HepG2 (cell line): Measurements from ENCODE around the gene PODN. TPM values are rescaled to one million over a fixed set of nuclear protein-coding genes. Genes with fewer than 3 reads are reported as not detected.
A peak's percentile ranks its signal among the peaks of the same experiment; 100 is the strongest.

Experiments used
- ARID2 ChIP-seq: sonication (generic); formaldehyde crosslinking; IDR thresholded peaks from 2 replicates; pipeline ENCODE4 v1.8.1; 2022; ENCODE audit warnings: mild to moderate bottlenecking, missing genetic modification reagents, borderline replicate concordance
- BHLHE40 ChIP-seq: IDR thresholded peaks from 2 replicates; pipeline ENCODE4 v1.6.1; 2011; ENCODE audit warnings: low read length, improper control_type of control experiment
- CBFB ChIP-seq: sonication (generic); formaldehyde crosslinking; IDR thresholded peaks from 2 replicates; pipeline ENCODE4 v1.4.0; 2020; ENCODE audit warnings: missing genetic modification reagents
- HNRNPL ChIP-seq: fragments of 200-400 bp; formaldehyde crosslinking; IDR thresholded peaks from 2 replicates; pipeline ENCODE4 v1.6.1; 2017; ENCODE audit warnings: mild to moderate bottlenecking, low read depth, low read length
- KAT7 ChIP-seq: IDR thresholded peaks from 2 replicates; pipeline ENCODE4 v1.6.1; 2018; ENCODE audit warnings: borderline replicate concordance, missing compliant biosample characterization
- KLF11 ChIP-seq: IDR thresholded peaks from 2 replicates; pipeline ENCODE4 v1.6.1; 2016; ENCODE audit warnings: missing compliant biosample characterization
- MBNL3 ChIP-seq: fragments of 250-450 bp; sonication (Bioruptor Pico); conservative IDR thresholded peaks from 2 replicates; pipeline ENCODE4 v1.8.0; 2022; ENCODE audit warnings: mild to moderate bottlenecking, inconsistent platforms
- NFE2 ChIP-seq: sonication (generic); formaldehyde crosslinking; IDR thresholded peaks from 2 replicates; pipeline ENCODE4 v1.4.0; 2020; ENCODE audit warnings: missing genetic modification reagents
- POLR2AphosphoS5 ChIP-seq: IDR thresholded peaks from 2 replicates; pipeline ENCODE4 v1.6.1; 2012; ENCODE audit warnings: low read depth, low read length
- RFX3 ChIP-seq: IDR thresholded peaks from 2 replicates; pipeline ENCODE4 v1.6.1; 2016; ENCODE audit warnings: missing biosample characterization, missing genetic modification reagents
- SIX4 ChIP-seq: sonication (generic); formaldehyde crosslinking; IDR thresholded peaks from 2 replicates; pipeline ENCODE4 v1.4.0; 2020; ENCODE audit warnings: missing genetic modification reagents
- SP1 ChIP-seq, 2 experiments: fragments of 450-650 bp in 1 of 2; sonication (generic) in 1 of 2; formaldehyde crosslinking in 1 of 2; IDR thresholded peaks; 2 replicates each; pipeline versions ENCODE4 v1.4.0 to v1.6.1; 2016 to 2020; ENCODE audit warnings: missing genetic modification reagents in 1 of 2
- ZBTB1 ChIP-seq: sonication (generic); formaldehyde crosslinking; IDR thresholded peaks from 2 replicates; pipeline ENCODE4 v1.4.0; 2020; ENCODE audit warnings: missing genetic modification reagents, borderline replicate concordance
- ZEB1 ChIP-seq: IDR thresholded peaks from 2 replicates; pipeline ENCODE4 v1.6.1; 2012; ENCODE audit warnings: mild to moderate bottlenecking, low read depth, inconsistent platforms; ENCODE audit not compliant: insufficient replicate concordance
- ZFP37 ChIP-seq: sonication (generic); formaldehyde crosslinking; IDR thresholded peaks from 2 replicates; pipeline ENCODE4 v1.4.0; 2020; ENCODE audit warnings: missing genetic modification reagents, borderline replicate concordance
- ZNF33B ChIP-seq: sonication (generic); formaldehyde crosslinking; IDR thresholded peaks from 2 replicates; pipeline ENCODE4 v1.5.1; 2020; ENCODE audit warnings: mild to moderate bottlenecking, missing genetic modification reagents
- ZNF432 ChIP-seq: sonication (generic); formaldehyde crosslinking; IDR thresholded peaks from 2 replicates; pipeline ENCODE4 v1.5.0; 2020; ENCODE audit warnings: missing genetic modification reagents, mild to moderate bottlenecking, borderline replicate concordance
- ZNF530 ChIP-seq: sonication (generic); formaldehyde crosslinking; IDR thresholded peaks from 2 replicates; pipeline ENCODE4 v1.5.0; 2020; ENCODE audit warnings: low read depth, mild to moderate bottlenecking, missing genetic modification reagents
- ZNF546 ChIP-seq: sonication (generic); formaldehyde crosslinking; conservative IDR thresholded peaks from 2 replicates; pipeline ENCODE4 v1.8.1; 2023; ENCODE audit warnings: mild to moderate bottlenecking, missing genetic modification reagents
- ZNF780A ChIP-seq: sonication (generic); formaldehyde crosslinking; IDR thresholded peaks from 2 replicates; pipeline ENCODE4 v1.8.0; 2022; ENCODE audit warnings: mild to moderate bottlenecking, missing genetic modification reagents, moderate library complexity
- polyA plus RNA-seq, 8 experiments: library from polyadenylated mRNA; depleted of rRNA in 3 of 8; stranded (reverse) in 7 of 8; unstranded in 1 of 8; fragments of >200 nt; fragmentation: Illumina TruSeq in 4 of 8; extraction: Trizol in 4 of 8; gene quantifications; 2 replicates each; pipeline versions ENCODE4 v1.2.1 to v1.2.3, GENCODE V29; 2011 to 2016; ENCODE audit warnings: low read depth in 4 of 8, missing spikeins in 1 of 8, mixed read lengths in 1 of 8; ENCODE audit not compliant: insufficient read depth in 1 of 8
- total RNA-seq, 5 experiments: library from RNA; depleted of rRNA; stranded (reverse); fragments of >200 nt; fragmentation: Illumina TruSeq; extraction: Trizol; gene quantifications; 2 replicates each; pipeline ENCODE4 v1.2.3, GENCODE V29; 2016; ENCODE audit warnings: low read depth in 1 of 5
- TF ChIP-seq, protein P1 (sequence below): sonication (generic); formaldehyde crosslinking; IDR thresholded peaks from 2 replicates; pipeline ENCODE4 v1.4.0; 2020; ENCODE audit warnings: missing genetic modification reagents; ENCODE audit errors: not compliant biosample characterization
- TF ChIP-seq, protein P2 (sequence below): sonication (generic); formaldehyde crosslinking; conservative IDR thresholded peaks from 2 replicates; pipeline ENCODE4 v1.4.0; 2020; ENCODE audit warnings: mild to moderate bottlenecking, missing genetic modification reagents, moderate library complexity
- TF ChIP-seq, protein P3 (sequence below): sonication (generic); formaldehyde crosslinking; conservative IDR thresholded peaks from 2 replicates; pipeline ENCODE4 v1.4.0; 2020; ENCODE audit warnings: missing genetic modification reagents
- TF ChIP-seq, protein P4 (sequence below): sonication (generic); formaldehyde crosslinking; conservative IDR thresholded peaks from 2 replicates; pipeline ENCODE4 v1.5.0; 2020; ENCODE audit warnings: missing genetic modification reagents

The PODN gene
- total and polyA plus RNA-seq, 2 of the 13 experiments (the other 11 are each of a cell fraction or from before 2014, with no cell fraction given) = 0.13 TPM; not detected in 1

DNA sequence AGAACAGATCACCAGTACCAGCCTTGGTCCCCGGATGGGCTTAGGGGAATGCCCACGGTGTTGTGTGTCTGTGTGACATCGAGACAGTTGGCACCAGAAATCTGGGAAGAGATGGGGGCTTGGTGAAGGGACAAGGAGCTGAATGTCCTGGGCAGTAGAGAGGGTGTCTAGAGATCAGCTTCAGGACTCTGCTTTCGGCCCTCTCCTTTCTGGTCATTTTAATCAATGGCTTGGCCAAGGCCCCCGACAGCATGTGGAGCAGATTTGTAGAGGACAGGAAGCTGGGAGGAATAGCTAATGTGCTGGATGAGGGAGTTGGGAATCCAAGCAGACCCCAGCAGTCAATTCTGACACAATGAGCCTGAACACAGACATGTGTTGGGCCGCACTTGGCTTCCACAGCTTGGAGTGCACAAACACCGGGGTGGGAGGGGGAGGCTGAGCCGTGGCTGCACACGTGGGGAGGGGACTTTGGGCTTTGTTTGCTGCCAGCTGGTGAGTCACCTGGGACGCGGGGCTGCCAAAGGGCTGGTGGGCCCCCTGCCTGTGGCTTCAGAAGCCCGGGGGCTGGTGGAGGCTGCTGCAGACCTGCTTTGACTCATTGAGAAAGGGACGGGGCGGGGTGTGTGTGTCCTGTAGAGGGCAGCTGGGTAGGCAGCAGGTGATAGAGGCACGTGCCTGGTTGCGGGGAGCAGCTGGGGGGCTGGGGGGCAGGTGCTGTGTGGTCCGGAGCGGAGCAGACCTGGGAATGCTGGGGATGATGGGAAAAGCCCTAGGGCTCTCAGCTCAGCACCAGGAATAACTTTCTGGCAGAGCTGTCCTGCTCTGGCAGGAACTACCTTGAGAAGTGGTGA lies 59.5 kb downstream of the PODN start (continued):
- TF ChIP-seq, protein P1, sequence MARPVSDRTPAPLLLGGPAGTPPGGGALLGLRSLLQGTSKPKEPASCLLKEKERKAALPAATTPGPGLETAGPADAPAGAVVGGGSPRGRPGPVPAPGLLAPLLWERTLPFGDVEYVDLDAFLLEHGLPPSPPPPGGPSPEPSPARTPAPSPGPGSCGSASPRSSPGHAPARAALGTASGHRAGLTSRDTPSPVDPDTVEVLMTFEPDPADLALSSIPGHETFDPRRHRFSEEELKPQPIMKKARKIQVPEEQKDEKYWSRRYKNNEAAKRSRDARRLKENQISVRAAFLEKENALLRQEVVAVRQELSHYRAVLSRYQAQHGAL (CRISPR knock-in tag) = no peak
- TF ChIP-seq RFX3 (CRISPR knock-in tag) = no peak
- TF ChIP-seq POLR2AphosphoS5 = peak; percentile 52
- TF ChIP-seq KAT7 (CRISPR knock-in tag) = no peak
- no peak for TF ChIP-seq ZNF530 (CRISPR knock-in tag)
- peak; percentile 86 for TF ChIP-seq HNRNPL
- no peak for TF ChIP-seq ZFP37 (CRISPR knock-in tag)
- no peak for TF ChIP-seq ZBTB1 (CRISPR knock-in tag)
- no peak for TF ChIP-seq SIX4 (CRISPR knock-in tag)
- TF ChIP-seq SP1 (IDR thresholded peaks at IDR 0.05) = no peak
- TF ChIP-seq SP1 (CRISPR knock-in tag; IDR thresholded peaks at IDR 0.05) = no peak
- TF ChIP-seq ZNF546 = 0 out of 2 replicates have a peak, but pooled peaks have one; percentile 14
- TF ChIP-seq, protein P2, sequence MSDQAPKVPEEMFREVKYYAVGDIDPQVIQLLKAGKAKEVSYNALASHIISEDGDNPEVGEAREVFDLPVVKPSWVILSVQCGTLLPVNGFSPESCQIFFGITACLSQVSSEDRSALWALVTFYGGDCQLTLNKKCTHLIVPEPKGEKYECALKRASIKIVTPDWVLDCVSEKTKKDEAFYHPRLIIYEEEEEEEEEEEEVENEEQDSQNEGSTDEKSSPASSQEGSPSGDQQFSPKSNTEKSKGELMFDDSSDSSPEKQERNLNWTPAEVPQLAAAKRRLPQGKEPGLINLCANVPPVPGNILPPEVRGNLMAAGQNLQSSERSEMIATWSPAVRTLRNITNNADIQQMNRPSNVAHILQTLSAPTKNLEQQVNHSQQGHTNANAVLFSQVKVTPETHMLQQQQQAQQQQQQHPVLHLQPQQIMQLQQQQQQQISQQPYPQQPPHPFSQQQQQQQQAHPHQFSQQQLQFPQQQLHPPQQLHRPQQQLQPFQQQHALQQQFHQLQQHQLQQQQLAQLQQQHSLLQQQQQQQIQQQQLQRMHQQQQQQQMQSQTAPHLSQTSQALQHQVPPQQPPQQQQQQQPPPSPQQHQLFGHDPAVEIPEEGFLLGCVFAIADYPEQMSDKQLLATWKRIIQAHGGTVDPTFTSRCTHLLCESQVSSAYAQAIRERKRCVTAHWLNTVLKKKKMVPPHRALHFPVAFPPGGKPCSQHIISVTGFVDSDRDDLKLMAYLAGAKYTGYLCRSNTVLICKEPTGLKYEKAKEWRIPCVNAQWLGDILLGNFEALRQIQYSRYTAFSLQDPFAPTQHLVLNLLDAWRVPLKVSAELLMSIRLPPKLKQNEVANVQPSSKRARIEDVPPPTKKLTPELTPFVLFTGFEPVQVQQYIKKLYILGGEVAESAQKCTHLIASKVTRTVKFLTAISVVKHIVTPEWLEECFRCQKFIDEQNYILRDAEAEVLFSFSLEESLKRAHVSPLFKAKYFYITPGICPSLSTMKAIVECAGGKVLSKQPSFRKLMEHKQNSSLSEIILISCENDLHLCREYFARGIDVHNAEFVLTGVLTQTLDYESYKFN (CRISPR knock-in tag) = peak; percentile 98
- TF ChIP-seq, protein P3, sequence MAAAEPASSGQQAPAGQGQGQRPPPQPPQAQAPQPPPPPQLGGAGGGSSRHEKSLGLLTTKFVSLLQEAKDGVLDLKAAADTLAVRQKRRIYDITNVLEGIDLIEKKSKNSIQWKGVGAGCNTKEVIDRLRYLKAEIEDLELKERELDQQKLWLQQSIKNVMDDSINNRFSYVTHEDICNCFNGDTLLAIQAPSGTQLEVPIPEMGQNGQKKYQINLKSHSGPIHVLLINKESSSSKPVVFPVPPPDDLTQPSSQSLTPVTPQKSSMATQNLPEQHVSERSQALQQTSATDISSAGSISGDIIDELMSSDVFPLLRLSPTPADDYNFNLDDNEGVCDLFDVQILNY (CRISPR knock-in tag) = no peak
- no peak for TF ChIP-seq ZNF432
- 0 out of 2 replicates have a peak, but pooled peaks have one; percentile 22 for TF ChIP-seq ZNF33B (CRISPR knock-in tag)
- no peak for TF ChIP-seq ZEB1
- peak; percentile 97 for TF ChIP-seq BHLHE40
- TF ChIP-seq NFE2 (CRISPR knock-in tag) = no peak
- TF ChIP-seq KLF11 = no peak
- TF ChIP-seq ZNF780A (CRISPR knock-in tag) = no peak
- TF ChIP-seq, protein P4, sequence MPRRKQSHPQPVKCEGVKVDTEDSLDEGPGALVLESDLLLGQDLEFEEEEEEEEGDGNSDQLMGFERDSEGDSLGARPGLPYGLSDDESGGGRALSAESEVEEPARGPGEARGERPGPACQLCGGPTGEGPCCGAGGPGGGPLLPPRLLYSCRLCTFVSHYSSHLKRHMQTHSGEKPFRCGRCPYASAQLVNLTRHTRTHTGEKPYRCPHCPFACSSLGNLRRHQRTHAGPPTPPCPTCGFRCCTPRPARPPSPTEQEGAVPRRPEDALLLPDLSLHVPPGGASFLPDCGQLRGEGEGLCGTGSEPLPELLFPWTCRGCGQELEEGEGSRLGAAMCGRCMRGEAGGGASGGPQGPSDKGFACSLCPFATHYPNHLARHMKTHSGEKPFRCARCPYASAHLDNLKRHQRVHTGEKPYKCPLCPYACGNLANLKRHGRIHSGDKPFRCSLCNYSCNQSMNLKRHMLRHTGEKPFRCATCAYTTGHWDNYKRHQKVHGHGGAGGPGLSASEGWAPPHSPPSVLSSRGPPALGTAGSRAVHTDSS (CRISPR knock-in tag) = no peak
- no peak for TF ChIP-seq MBNL3 (CRISPR knock-in tag)
- no peak for TF ChIP-seq ARID2 (CRISPR knock-in tag)
- TF ChIP-seq CBFB (CRISPR knock-in tag) = no peak
